Astrocyte of the spinal cord (primary cell): ENCODE data around the gene FBXL7.

Experiments
- DNase-seq: peaks from one replicate; pipeline ENCODE4 v3.0.0; 2011; ENCODE audit warnings: low read depth, low spot score
- H3K4me3 ChIP-seq: 2 replicates; pipeline ENCODE4 v1.5.1; 2011; ENCODE audit warnings: low read depth, mild to moderate bottlenecking, low read length, moderate library complexity
- in situ Hi-C: cut with HindIII; loops from 2 replicates; pipeline ENCODE4 v1.10.0; 2017; ENCODE audit warnings: low sequenced_read_pairs
- TF ChIP-seq, protein P1 (sequence below): IDR thresholded peaks from 2 replicates; pipeline ENCODE4 v1.5.1; 2012; ENCODE audit warnings: low read depth, mild to moderate bottlenecking, low read length, inconsistent platforms

FBXL7 gene

GRCh38 chr5:15794052-15794985 is 294.3 kb downstream of the FBXL7 start:
- DNase-seq: no peak
- TF ChIP-seq, protein P1, sequence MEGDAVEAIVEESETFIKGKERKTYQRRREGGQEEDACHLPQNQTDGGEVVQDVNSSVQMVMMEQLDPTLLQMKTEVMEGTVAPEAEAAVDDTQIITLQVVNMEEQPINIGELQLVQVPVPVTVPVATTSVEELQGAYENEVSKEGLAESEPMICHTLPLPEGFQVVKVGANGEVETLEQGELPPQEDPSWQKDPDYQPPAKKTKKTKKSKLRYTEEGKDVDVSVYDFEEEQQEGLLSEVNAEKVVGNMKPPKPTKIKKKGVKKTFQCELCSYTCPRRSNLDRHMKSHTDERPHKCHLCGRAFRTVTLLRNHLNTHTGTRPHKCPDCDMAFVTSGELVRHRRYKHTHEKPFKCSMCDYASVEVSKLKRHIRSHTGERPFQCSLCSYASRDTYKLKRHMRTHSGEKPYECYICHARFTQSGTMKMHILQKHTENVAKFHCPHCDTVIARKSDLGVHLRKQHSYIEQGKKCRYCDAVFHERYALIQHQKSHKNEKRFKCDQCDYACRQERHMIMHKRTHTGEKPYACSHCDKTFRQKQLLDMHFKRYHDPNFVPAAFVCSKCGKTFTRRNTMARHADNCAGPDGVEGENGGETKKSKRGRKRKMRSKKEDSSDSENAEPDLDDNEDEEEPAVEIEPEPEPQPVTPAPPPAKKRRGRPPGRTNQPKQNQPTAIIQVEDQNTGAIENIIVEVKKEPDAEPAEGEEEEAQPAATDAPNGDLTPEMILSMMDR: peak; percentile 10
- in situ Hi-C loops: no loop called here
- H3K4me3 ChIP-seq: no peak overlapping the region

DNA sequence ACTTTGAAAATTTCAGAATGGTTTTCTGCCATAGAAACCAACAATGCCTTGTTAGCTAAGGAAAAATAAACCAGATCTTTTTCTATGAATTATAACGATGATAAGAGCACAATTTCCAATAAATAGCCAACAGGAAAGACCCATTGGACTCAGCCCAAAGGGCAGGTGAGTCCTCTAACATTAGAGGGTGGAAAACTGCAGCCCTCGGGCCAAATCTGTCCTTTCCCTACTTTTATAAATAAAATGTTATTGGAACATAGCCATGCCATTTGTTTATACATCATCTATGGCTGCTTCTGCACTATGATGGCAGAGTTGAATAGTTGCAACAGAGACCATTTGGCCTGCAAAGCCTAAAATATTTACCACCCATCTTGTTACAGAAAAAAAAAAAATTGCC is 296.1 kb downstream of the FBXL7 start:
- no peak overlapping the region for H3K4me3 ChIP-seq
- in situ Hi-C loops: no loop called here
- DNase-seq: no peak
- TF ChIP-seq, protein P1: no peak

DNA sequence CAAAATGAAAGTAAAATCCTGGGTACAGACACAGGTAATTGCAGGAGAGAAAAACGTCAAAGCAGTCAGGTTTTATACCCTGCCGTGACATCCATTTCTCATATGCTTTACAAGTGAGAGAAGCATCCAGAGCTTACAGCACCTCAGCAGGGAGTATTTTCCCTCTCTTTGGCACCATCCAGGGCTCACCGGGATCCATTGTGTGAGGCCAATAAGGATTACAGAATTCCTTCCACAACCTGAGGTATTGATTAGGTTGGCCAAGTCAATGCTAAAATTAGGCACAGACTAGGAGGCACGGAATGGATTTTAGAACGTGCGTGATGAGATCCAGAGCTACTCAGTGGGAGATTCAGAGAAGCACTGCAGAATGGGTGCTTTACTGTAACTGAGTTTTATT is 296.6 kb downstream of the FBXL7 start:
- in situ Hi-C loops: no loop called here
- no peak overlapping the region for H3K4me3 ChIP-seq
- no peak for DNase-seq
- TF ChIP-seq, protein P1: no peak

GRCh38 chr5:15797116-15797515 is 297.1 kb downstream of the FBXL7 start:
- in situ Hi-C loops: no loop called here
- no peak for DNase-seq
- H3K4me3 ChIP-seq: no peak overlapping the region
- TF ChIP-seq, protein P1: no peak

- DNase-seq: peak; percentile 35
- H3K4me3 ChIP-seq: no peak overlapping the region
- TF ChIP-seq, protein P1: no peak
- in situ Hi-C loops: no loop called here
These were observed 298.0 kb downstream of the FBXL7 start for GRCh38 chr5:15798006-15798405.

DNA sequence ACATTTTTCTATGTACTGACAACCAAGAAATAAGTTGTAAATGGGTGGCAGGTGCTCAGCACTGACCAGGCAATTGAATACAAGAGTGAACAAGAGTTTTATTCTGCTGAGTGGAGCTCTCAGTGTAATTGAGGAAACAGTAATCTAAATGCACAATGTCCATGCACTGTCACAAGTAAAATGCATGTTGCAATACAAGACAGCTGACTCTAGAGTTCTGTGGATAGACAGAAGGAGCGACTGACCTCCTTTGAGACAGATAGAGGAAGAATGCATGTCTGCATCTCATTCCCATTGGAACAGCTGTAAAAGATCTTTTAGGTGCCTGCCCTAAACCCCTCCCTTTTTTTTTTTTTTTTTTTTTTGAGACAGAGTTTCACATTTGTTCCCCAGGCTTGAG is 299.0 kb downstream of the FBXL7 start:
- in situ Hi-C loops: no loop called here
- TF ChIP-seq, protein P1: no peak
- DNase-seq: no peak
- H3K4me3 ChIP-seq: no peak overlapping the region
